Activated T-cell treated with anti-CD3 and anti-CD28 coated beads for 48 hours (primary cell): ENCODE data around the gene SLC22A31.

ENCODE experiments used
- DNase-seq: peaks from one replicate; pipeline ENCODE4 v3.0.0-alpha.2; 2020; ENCODE audit warnings: low read depth

SLC22A31 gene

DNA sequence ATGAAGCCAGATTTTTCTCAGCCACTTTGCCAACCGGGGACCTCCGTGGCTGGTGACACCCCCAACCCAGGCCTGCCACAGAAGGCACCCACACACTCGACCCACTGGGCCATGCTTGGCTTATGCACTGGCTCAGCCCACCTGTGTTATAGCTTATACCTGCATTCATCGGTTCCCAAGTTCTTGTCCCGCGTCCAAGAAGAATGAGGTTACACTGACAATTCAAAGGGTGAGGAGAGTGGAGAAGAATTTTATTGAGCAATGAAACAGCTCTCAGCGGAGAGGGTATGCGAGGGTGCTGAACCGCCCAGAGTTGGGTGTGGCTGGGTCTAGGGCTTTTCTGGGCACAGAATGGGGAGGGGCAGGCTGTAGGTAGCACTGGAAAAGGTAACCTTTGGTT is 51.0 kb downstream of the SLC22A31 start:
- DNase-seq, result no peak

GRCh38 chr16:89147085-89147817 is 53.1 kb downstream of the SLC22A31 start:
- no peak for DNase-seq

GRCh38 chr16:89146211-89147005 is 53.9 kb downstream of the SLC22A31 start:
- no peak for DNase-seq
